Measurements from ENCODE around the gene NFIA.

Gene NFIA

DNA sequence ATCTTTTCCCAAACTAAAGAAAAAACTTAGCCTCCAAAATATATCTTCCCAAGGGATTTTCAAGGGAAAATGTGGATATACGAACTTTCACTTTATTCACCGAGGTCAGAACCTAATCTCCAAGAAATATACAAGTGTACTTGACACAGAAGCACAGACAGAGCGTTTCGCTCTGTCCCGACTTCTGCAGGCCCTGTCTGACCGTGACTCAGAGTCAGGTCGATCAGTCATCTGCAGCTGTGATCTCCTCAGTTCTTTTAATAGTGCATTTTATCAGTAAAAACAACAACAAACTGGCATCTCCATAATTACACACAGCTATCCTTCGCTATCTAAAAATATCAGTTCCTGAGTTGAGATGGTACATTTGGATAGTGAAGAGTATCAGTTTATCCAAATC is 416.0 kb downstream of the NFIA start:
- no peak overlapping the region for H3K4me2 ChIP-seq (ENCODE audit: low read length, poor library complexity, severe bottlenecking)
- no peak overlapping the region for H2BK120ac ChIP-seq (ENCODE audit: low read depth, low read length)
- no peak overlapping the region for H4K8ac ChIP-seq (ENCODE audit: low read length)
- H3K4me1 ChIP-seq (ENCODE audit: control insufficient read depth, insufficient read depth, low read depth, low read length) = no peaks in the 10 kb centered on the region
- H2BK5ac ChIP-seq (ENCODE audit: low read depth, low read length, poor library complexity, severe bottlenecking) = no peak overlapping the region
- DNase-seq = no peak
- H3K4ac ChIP-seq (ENCODE audit: low read depth in 1 of 2, low read length in 2 of 2) = no peak overlapping the region
- no peak overlapping the region for H3K23ac ChIP-seq (ENCODE audit: low read length in 2 of 2)
- H3K18ac ChIP-seq (ENCODE audit: low read depth in 1 of 2, low read length in 2 of 2) = no peak overlapping the region
- H3K9me3 ChIP-seq (ENCODE audit: control insufficient read depth, low read length) = no peaks in the 10 kb centered on the region
- peaks cover 0 to 7% of the 10 kb centered on the region in 2 experiments for H3K27me3 ChIP-seq (ENCODE audit: control insufficient read depth in 1 of 2, insufficient read depth in 1 of 2, low read length in 2 of 2)
- no peak overlapping the region for H3K9ac ChIP-seq (ENCODE audit: low read length)
- H2AFZ ChIP-seq (ENCODE audit: low read depth, low read length) = no peak overlapping the region
- WGBS = 83% methylated on average over 7 of the region's 8 CpGs
- no peak overlapping the region for H2BK15ac ChIP-seq (ENCODE audit: low read depth, poor library complexity, severe bottlenecking)
- no peak overlapping the region for H2BK12ac ChIP-seq (ENCODE audit: low read length in 2 of 2)
- no peak overlapping the region for H3K27ac ChIP-seq (ENCODE audit: low read length, poor library complexity, severe bottlenecking)
- H3K4me3 ChIP-seq (ENCODE audit: insufficient read depth in 1 of 2, low read depth in 1 of 2, low read length in 2 of 2) = no peak overlapping the region
- H3K14ac ChIP-seq (ENCODE audit: low read length in 2 of 2) = no peak overlapping the region
- no peak overlapping the region for H4K91ac ChIP-seq (ENCODE audit: low read length)
- no peak overlapping the region for H2AK5ac ChIP-seq (ENCODE audit: low read length, severe bottlenecking)
- H3K79me1 ChIP-seq (replicated peaks; ENCODE audit: low read length, poor library complexity, severe bottlenecking) = no peaks in the 10 kb centered on the region
- no peaks in the 10 kb centered on the region for H3K36me3 ChIP-seq (ENCODE audit: control insufficient read depth in 1 of 2, insufficient read depth in 2 of 2, low read depth in 1 of 2, low read length in 2 of 2)

DNA sequence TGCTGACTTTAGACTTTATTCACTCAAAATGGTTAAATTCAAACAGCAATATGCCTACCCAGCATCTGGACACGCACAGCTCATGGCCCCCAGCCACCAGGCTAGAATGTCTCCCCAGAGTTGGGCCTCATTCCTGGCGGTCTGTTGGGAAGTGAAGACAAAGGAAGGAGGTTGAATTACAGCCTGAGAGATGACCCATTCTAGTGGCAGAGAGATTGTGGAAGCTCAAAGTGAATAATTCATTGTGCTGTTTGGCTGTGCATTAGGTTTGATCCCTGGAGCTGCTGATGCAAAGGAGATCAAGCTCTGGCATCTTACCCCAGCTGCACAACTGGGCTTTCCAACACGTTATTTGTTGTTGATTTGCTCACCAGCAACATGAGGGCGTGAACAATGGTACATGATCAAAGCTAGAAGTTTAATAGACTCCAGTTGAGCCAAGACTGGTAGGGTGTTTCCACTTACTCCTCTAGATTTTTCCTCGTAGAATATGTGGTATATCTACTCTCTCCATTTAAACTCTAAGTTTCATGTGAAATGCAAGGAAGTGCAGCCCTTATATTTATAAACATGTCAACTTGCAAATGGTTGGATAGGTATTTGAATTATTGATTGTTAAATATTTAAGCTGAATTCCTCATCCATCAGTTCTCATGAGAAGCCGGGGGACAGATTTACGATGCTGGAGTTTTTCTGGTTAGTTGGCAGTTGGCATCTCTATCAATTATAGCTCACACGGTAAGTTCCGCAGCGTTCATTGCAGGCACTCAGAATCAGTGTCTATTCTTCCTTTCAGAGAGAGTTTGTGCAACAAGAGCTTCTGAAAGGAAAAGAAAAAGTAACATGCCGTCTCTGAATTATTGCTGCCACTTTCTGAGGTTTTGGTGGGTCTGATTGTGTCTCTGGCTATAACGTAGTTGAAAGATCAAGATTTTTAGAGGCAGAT is 419.9 kb downstream of the NFIA start:
- Histone ChIP-seq H3K23ac (ENCODE audit: low read length in 2 of 2) (no peak overlapping the region), H2BK5ac (ENCODE audit: low read depth, low read length, poor library complexity, severe bottlenecking) (no peak overlapping the region), H3K4me2 (ENCODE audit: low read length, poor library complexity, severe bottlenecking) (no peak overlapping the region), H3K4ac (ENCODE audit: low read depth in 1 of 2, low read length in 2 of 2) (no peak overlapping the region), H3K79me1 (replicated peaks; ENCODE audit: low read length, poor library complexity, severe bottlenecking) (no peaks in the 10 kb centered on the region), H3K4me1 (ENCODE audit: control insufficient read depth, insufficient read depth, low read depth, low read length) (no peaks in the 10 kb centered on the region), H2BK12ac (ENCODE audit: low read length in 2 of 2) (no peak overlapping the region), H3K27ac (ENCODE audit: low read length, poor library complexity, severe bottlenecking) (no peak overlapping the region), H3K27me3 (ENCODE audit: control insufficient read depth in 1 of 2, insufficient read depth in 1 of 2, low read length in 2 of 2) (peaks cover 0 to 7% of the 10 kb centered on the region in 2 experiments), H3K36me3 (ENCODE audit: control insufficient read depth in 1 of 2, insufficient read depth in 2 of 2, low read depth in 1 of 2, low read length in 2 of 2) (no peaks in the 10 kb centered on the region), H2AK5ac (ENCODE audit: low read length, severe bottlenecking) (no peak overlapping the region), H3K14ac (ENCODE audit: low read length in 2 of 2) (no peak overlapping the region), H2AFZ (ENCODE audit: low read depth, low read length) (no peak overlapping the region), H4K8ac (ENCODE audit: low read length) (no peak overlapping the region), H2BK15ac (ENCODE audit: low read depth, poor library complexity, severe bottlenecking) (no peak overlapping the region), H2BK120ac (ENCODE audit: low read depth, low read length) (no peak overlapping the region), H3K18ac (ENCODE audit: low read depth in 1 of 2, low read length in 2 of 2) (no peak overlapping the region), H4K91ac (ENCODE audit: low read length) (no peak overlapping the region), H3K4me3 (ENCODE audit: insufficient read depth in 1 of 2, low read depth in 1 of 2, low read length in 2 of 2) (no peak overlapping the region), H3K9me3 (ENCODE audit: control insufficient read depth, low read length) (no peaks in the 10 kb centered on the region), H3K9ac (ENCODE audit: low read length) (no peak overlapping the region)
- no peak for DNase-seq
- 69% methylated on average over 11 of the region's 12 CpGs for WGBS

DNA sequence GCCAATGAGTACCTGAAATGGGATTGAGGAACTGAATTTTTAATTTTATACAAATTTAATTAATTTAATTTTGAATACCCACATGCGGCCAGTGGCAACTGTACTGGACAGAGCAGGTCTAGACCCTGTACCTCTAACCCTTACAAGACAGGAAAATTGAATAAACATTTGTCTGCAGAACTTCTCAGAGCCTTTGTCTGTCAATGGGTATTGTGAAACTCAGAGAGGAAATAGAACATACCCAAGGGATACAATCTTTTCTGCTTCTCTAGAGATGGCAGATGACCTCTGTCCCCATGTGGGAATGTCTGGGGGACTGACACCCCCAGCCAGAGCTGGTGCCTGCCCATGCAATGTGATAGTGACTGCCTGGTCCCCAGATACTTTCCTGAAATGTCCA is 421.9 kb downstream of the NFIA start:
- H2BK5ac ChIP-seq (ENCODE audit: low read depth, low read length, poor library complexity, severe bottlenecking) = no peak overlapping the region
- H3K9ac ChIP-seq (ENCODE audit: low read length) = no peak overlapping the region
- H3K79me1 ChIP-seq (replicated peaks; ENCODE audit: low read length, poor library complexity, severe bottlenecking) = no peaks in the 10 kb centered on the region
- WGBS = 67% methylated on average over 1 of the region's 1 CpG
- no peak overlapping the region for H3K14ac ChIP-seq (ENCODE audit: low read length in 2 of 2)
- H3K27me3 ChIP-seq (ENCODE audit: control insufficient read depth in 1 of 2, insufficient read depth in 1 of 2, low read length in 2 of 2) = peaks cover 0 to 7% of the 10 kb centered on the region in 2 experiments
- H3K4ac ChIP-seq (ENCODE audit: low read depth in 1 of 2, low read length in 2 of 2) = no peak overlapping the region
- no peak overlapping the region for H2AFZ ChIP-seq (ENCODE audit: low read depth, low read length)
- H4K8ac ChIP-seq (ENCODE audit: low read length) = no peak overlapping the region
- no peak overlapping the region for H4K91ac ChIP-seq (ENCODE audit: low read length)
- no peak overlapping the region for H3K4me3 ChIP-seq (ENCODE audit: insufficient read depth in 1 of 2, low read depth in 1 of 2, low read length in 2 of 2)
- H3K27ac ChIP-seq (ENCODE audit: low read length, poor library complexity, severe bottlenecking) = no peak overlapping the region
- H2BK15ac ChIP-seq (ENCODE audit: low read depth, poor library complexity, severe bottlenecking) = no peak overlapping the region
- H3K18ac ChIP-seq (ENCODE audit: low read depth in 1 of 2, low read length in 2 of 2) = no peak overlapping the region
- H3K36me3 ChIP-seq (ENCODE audit: control insufficient read depth in 1 of 2, insufficient read depth in 2 of 2, low read depth in 1 of 2, low read length in 2 of 2) = no peaks in the 10 kb centered on the region
- H2BK12ac ChIP-seq (ENCODE audit: low read length in 2 of 2) = no peak overlapping the region
- H2BK120ac ChIP-seq (ENCODE audit: low read depth, low read length) = no peak overlapping the region
- no peaks in the 10 kb centered on the region for H3K4me1 ChIP-seq (ENCODE audit: control insufficient read depth, insufficient read depth, low read depth, low read length)
- no peak overlapping the region for H3K23ac ChIP-seq (ENCODE audit: low read length in 2 of 2)
- no peak overlapping the region for H2AK5ac ChIP-seq (ENCODE audit: low read length, severe bottlenecking)
- H3K4me2 ChIP-seq (ENCODE audit: low read length, poor library complexity, severe bottlenecking) = no peak overlapping the region
- H3K9me3 ChIP-seq (ENCODE audit: control insufficient read depth, low read length) = no peaks in the 10 kb centered on the region
- no peak for DNase-seq

DNA sequence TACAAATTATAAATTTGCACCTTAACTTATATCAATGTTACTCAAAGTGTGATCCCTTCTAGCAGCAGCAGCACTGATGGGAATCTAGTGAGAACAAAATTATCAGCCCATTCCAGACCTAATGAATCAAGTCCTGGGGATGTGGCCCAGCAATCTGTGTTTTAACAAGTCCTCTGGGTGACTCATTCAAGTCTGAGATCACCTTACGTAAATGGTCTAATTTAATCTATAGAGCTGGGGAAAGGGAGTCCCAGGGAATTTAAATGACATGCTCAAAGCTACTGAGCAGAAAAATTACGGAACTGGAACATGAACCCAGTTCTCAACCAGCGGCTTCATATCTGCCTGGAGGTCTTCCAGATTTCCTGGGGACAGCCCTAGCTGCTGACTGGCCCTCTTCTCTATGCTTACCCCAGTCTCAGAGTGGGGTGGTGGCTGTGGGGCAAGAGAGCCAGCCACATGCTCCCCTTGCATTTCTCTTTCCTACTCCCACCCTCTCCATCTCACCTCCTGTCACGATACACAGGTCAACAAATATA is 422.6 kb downstream of the NFIA start:
- Histone ChIP-seq H3K79me1 (replicated peaks; ENCODE audit: low read length, poor library complexity, severe bottlenecking) (no peaks in the 10 kb centered on the region), H2BK15ac (ENCODE audit: low read depth, poor library complexity, severe bottlenecking) (no peak overlapping the region), H2BK12ac (ENCODE audit: low read length in 2 of 2) (no peak overlapping the region), H2AK5ac (ENCODE audit: low read length, severe bottlenecking) (no peak overlapping the region), H4K91ac (ENCODE audit: low read length) (no peak overlapping the region), H3K36me3 (ENCODE audit: control insufficient read depth in 1 of 2, insufficient read depth in 2 of 2, low read depth in 1 of 2, low read length in 2 of 2) (no peaks in the 10 kb centered on the region), H3K27ac (ENCODE audit: low read length, poor library complexity, severe bottlenecking) (no peak overlapping the region), H3K27me3 (ENCODE audit: control insufficient read depth in 1 of 2, insufficient read depth in 1 of 2, low read length in 2 of 2) (peaks cover 1 to 7% of the 10 kb centered on the region in 2 experiments), H3K9me3 (ENCODE audit: control insufficient read depth, low read length) (no peaks in the 10 kb centered on the region), H3K23ac (ENCODE audit: low read length in 2 of 2) (no peak overlapping the region), H3K4me1 (ENCODE audit: control insufficient read depth, insufficient read depth, low read depth, low read length) (no peaks in the 10 kb centered on the region), H3K4me2 (ENCODE audit: low read length, poor library complexity, severe bottlenecking) (no peak overlapping the region), H3K14ac (ENCODE audit: low read length in 2 of 2) (peak overlapping the region in 1 of 2 experiments; percentile 77), H3K9ac (ENCODE audit: low read length) (no peak overlapping the region), H4K8ac (ENCODE audit: low read length) (no peak overlapping the region), H3K4me3 (ENCODE audit: insufficient read depth in 1 of 2, low read depth in 1 of 2, low read length in 2 of 2) (no peak overlapping the region), H2BK5ac (ENCODE audit: low read depth, low read length, poor library complexity, severe bottlenecking) (no peak overlapping the region), H3K18ac (ENCODE audit: low read depth in 1 of 2, low read length in 2 of 2) (no peak overlapping the region), H3K4ac (ENCODE audit: low read depth in 1 of 2, low read length in 2 of 2) (no peak overlapping the region), H2AFZ (ENCODE audit: low read depth, low read length) (no peak overlapping the region), H2BK120ac (ENCODE audit: low read depth, low read length) (no peak overlapping the region)
- no peak for DNase-seq
- WGBS = 84% methylated on average over 4 of the region's 4 CpGs

Measured in mesenchymal stem cell (in vitro differentiated cells and primary cell).